Astrocyte (in vitro differentiated cells and primary cell): ENCODE data around the gene TTC23L. TPM values are rescaled to one million over a fixed set of nuclear protein-coding genes. Genes with fewer than 3 reads are reported as not detected.

Experiments
- DNase-seq: peaks from one replicate; pipeline ENCODE4 v3.0.0-alpha.2; 2010; ENCODE audit warnings: low read depth
- FAIRE-seq: peaks from 2 replicates; lab custom pipeline; 2011; peaks lifted over from hg19 to GRCh38; lab: Jason Lieb, UNC
- H2AFZ ChIP-seq: 2 replicates; pipeline ENCODE4 v1.6.0; 2012; ENCODE audit warnings: low read depth, low read length, inconsistent platforms
- H3K27ac ChIP-seq: 2 replicates; pipeline ENCODE4 v1.5.1; 2011; ENCODE audit warnings: low read depth, low read length, inconsistent platforms
- H3K27me3 ChIP-seq: 2 replicates; pipeline ENCODE4 v1.6.0; 2011; ENCODE audit warnings: low read length, inconsistent platforms; ENCODE audit not compliant: insufficient read depth
- H3K36me3 ChIP-seq: 2 replicates; pipeline ENCODE4 v1.5.1; 2011; ENCODE audit warnings: low read length, inconsistent platforms; ENCODE audit not compliant: insufficient read depth
- H3K4me1 ChIP-seq: 2 replicates; pipeline ENCODE4 v1.5.1; 2011; ENCODE audit warnings: low read length, inconsistent platforms; ENCODE audit not compliant: insufficient read depth
- H3K4me2 ChIP-seq: 2 replicates; pipeline ENCODE4 v1.6.0; 2012; ENCODE audit warnings: low read length, inconsistent platforms
- H3K4me3 ChIP-seq: 2 replicates; pipeline ENCODE4 v1.5.1; 2011; ENCODE audit warnings: low read depth, mild to moderate bottlenecking, low read length, inconsistent platforms; ENCODE audit not compliant: insufficient read depth
- H3K79me2 ChIP-seq: 2 replicates; pipeline ENCODE4 v1.6.0; 2012; ENCODE audit warnings: mild to moderate bottlenecking, low read length, inconsistent platforms; ENCODE audit not compliant: insufficient read depth
- H3K9ac ChIP-seq: 2 replicates; pipeline ENCODE4 v1.6.0; 2012; ENCODE audit warnings: mild to moderate bottlenecking, low read length, inconsistent platforms
- H3K9me3 ChIP-seq: 2 replicates; pipeline ENCODE4 v1.5.1; 2012; ENCODE audit warnings: low read depth, mild to moderate bottlenecking, low read length, inconsistent platforms; ENCODE audit not compliant: insufficient read depth
- H4K20me1 ChIP-seq: 2 replicates; pipeline ENCODE4 v1.6.0; 2012; ENCODE audit warnings: low read length, inconsistent platforms; ENCODE audit not compliant: insufficient read depth
- H3K27ac Mint-ChIP-seq: one replicate; pipeline ENCODE4 v1.8.0; 2021; ENCODE audit warnings: mild to moderate bottlenecking, mixed read lengths; ENCODE audit not compliant: unreplicated experiment
- H3K27me3 Mint-ChIP-seq: one replicate; pipeline ENCODE4 v1.8.0; 2021; ENCODE audit warnings: low read depth, mixed read lengths; ENCODE audit not compliant: unreplicated experiment
- H3K36me3 Mint-ChIP-seq: one replicate; pipeline ENCODE4 v1.8.0; 2021; ENCODE audit warnings: low read depth, mixed read lengths; ENCODE audit not compliant: unreplicated experiment
- H3K4me1 Mint-ChIP-seq: one replicate; pipeline ENCODE4 v1.8.0; 2021; ENCODE audit warnings: low read depth, mixed read lengths; ENCODE audit not compliant: unreplicated experiment
- H3K4me3 Mint-ChIP-seq: one replicate; pipeline ENCODE4 v1.8.0; 2021; ENCODE audit warnings: mild to moderate bottlenecking, moderate library complexity, mixed read lengths; ENCODE audit not compliant: unreplicated experiment
- H3K9me3 Mint-ChIP-seq: one replicate; pipeline ENCODE4 v1.8.0; 2021; ENCODE audit warnings: mild to moderate bottlenecking, mixed read lengths; ENCODE audit not compliant: unreplicated experiment
- CTCF ChIP-seq: IDR thresholded peaks from 2 replicates; pipeline ENCODE4 v1.5.1; 2011; ENCODE audit warnings: low read depth, mild to moderate bottlenecking, inconsistent platforms, low read length, moderate library complexity; ENCODE audit not compliant: insufficient read depth
- EZH2 ChIP-seq: IDR thresholded peaks from 2 replicates; pipeline ENCODE4 v1.6.1; 2012; ENCODE audit warnings: mild to moderate bottlenecking, low read length, inconsistent platforms; ENCODE audit not compliant: insufficient read depth
- total RNA-seq: library from RNA; stranded (reverse); gene quantifications from 2 replicates; pipeline ENCODE4 v1.2.1, GENCODE V29; 2021

The TTC23L gene
- total RNA-seq, 1 donor from 2014 or later, result 0.16 TPM

DNA sequence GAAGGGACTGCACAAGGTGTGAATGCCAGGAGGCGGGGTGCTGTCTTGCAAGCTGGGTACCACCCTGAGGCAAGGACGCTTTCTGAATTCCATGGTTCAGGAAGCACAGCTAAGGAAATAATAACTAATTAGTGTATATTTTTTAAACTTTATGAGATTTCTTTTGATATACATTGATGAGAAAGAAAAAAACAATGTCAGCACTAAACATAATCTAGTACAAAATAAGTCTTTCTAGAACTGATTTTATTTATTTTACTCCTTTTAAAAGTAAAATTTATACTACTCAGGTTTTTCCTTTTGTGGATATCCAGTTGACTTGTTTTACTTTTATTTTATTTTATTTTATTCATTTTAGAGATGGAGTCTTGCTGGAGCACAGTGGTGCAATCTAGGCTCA, 94.0 kb downstream of the TTC23L start:
- no peaks in the 10 kb centered on the region for H3K27me3 Mint-ChIP-seq

GRCh38 chr5:34941936-34942335, 103.0 kb downstream of the TTC23L start:
- Mint-ChIP-seq H3K36me3 (peaks cover 10% of the 10 kb centered on the region), H3K27me3 (no peaks in the 10 kb centered on the region), H3K9me3 (no peaks in the 10 kb centered on the region), H3K4me1 (no peaks in the 10 kb centered on the region), H3K4me3 (no peak overlapping the region), H3K27ac (no peak overlapping the region)
- Histone ChIP-seq H3K9me3 (no peaks in the 10 kb centered on the region), H3K9ac (no peak overlapping the region), H3K36me3 (peaks cover 66% of the 10 kb centered on the region), H3K4me1 (no peaks in the 10 kb centered on the region), H3K79me2 (no peaks in the 10 kb centered on the region), H3K4me3 (no peak overlapping the region), H4K20me1 (no peaks in the 10 kb centered on the region), H3K27ac (no peak overlapping the region), H3K4me2 (no peak overlapping the region), H2AFZ (no peak overlapping the region), H3K27me3 (no peaks in the 10 kb centered on the region)
- no peak for TF ChIP-seq CTCF
- no peak for TF ChIP-seq EZH2
- FAIRE-seq, result no peak
- DNase-seq, result peak; percentile 26

More for the DNA sequence above, 94.0 kb downstream of the TTC23L start:
- Histone ChIP-seq H3K9me3 (no peaks in the 10 kb centered on the region), H3K27me3 (no peaks in the 10 kb centered on the region), H3K4me1 (peaks cover 5% of the 10 kb centered on the region), H3K27ac (no peak overlapping the region), H2AFZ (no peak overlapping the region), H3K9ac (no peak overlapping the region), H3K79me2 (peaks cover 47% of the 10 kb centered on the region), H3K36me3 (peaks cover 22% of the 10 kb centered on the region), H4K20me1 (peaks cover 37% of the 10 kb centered on the region), H3K4me2 (no peak overlapping the region), H3K4me3 (no peak overlapping the region)
- no peak for FAIRE-seq
- Mint-ChIP-seq H3K9me3 (no peaks in the 10 kb centered on the region), H3K27ac (no peak overlapping the region), H3K36me3 (no peaks in the 10 kb centered on the region), H3K4me3 (no peak overlapping the region), H3K4me1 (peaks cover 13% of the 10 kb centered on the region)
- DNase-seq, result no peak
- TF ChIP-seq CTCF, result no peak
- TF ChIP-seq EZH2, result no peak

GRCh38 chr5:34944044-34944443, 105.1 kb downstream of the TTC23L start:
- no peaks in the 10 kb centered on the region for H3K27me3 Mint-ChIP-seq
- no peaks in the 10 kb centered on the region for H4K20me1 ChIP-seq
- H3K9ac ChIP-seq, result no peak overlapping the region
- H3K36me3 ChIP-seq, result peaks cover 53% of the 10 kb centered on the region
- H3K4me1 Mint-ChIP-seq, result no peaks in the 10 kb centered on the region
- no peak for TF ChIP-seq EZH2
- no peak for TF ChIP-seq CTCF
- H3K4me3 Mint-ChIP-seq, result no peak overlapping the region
- peaks cover 10% of the 10 kb centered on the region for H3K36me3 Mint-ChIP-seq
- H3K4me1 ChIP-seq, result no peaks in the 10 kb centered on the region
- H3K79me2 ChIP-seq, result no peaks in the 10 kb centered on the region
- H3K4me2 ChIP-seq, result no peak overlapping the region
- DNase-seq (no peak), FAIRE-seq (no peak)
- no peak overlapping the region for H2AFZ ChIP-seq
- no peaks in the 10 kb centered on the region for H3K9me3 Mint-ChIP-seq
- no peak overlapping the region for H3K27ac ChIP-seq
- H3K4me3 ChIP-seq, result no peak overlapping the region
- no peaks in the 10 kb centered on the region for H3K9me3 ChIP-seq
- no peaks in the 10 kb centered on the region for H3K27me3 ChIP-seq
- H3K27ac Mint-ChIP-seq, result peak overlapping the region; percentile 30
